ENCODE data around the gene PRR5.

Gene PRR5

GRCh38 chr22:44758344-44758973 is 56.5 kb downstream of the PRR5 start:
- no peak for DNase-seq (ENCODE audit: low read depth)

- DNase-seq (ENCODE audit: low read depth): no peak
Observed at GRCh38 chr22:44759001-44759400, 57.0 kb downstream of the PRR5 start.

GRCh38 chr22:44759430-44760310 is 57.7 kb downstream of the PRR5 start:
- no peak for DNase-seq (ENCODE audit: low read depth)

- DNase-seq (ENCODE audit: low read depth): no peak
Observed at GRCh38 chr22:44760476-44760875, 58.5 kb downstream of the PRR5 start.

GRCh38 chr22:44761025-44761424 is 59.0 kb downstream of the PRR5 start:
- DNase-seq (ENCODE audit: low read depth): no peak

- DNase-seq (ENCODE audit: low read depth): no peak
Observed at GRCh38 chr22:44764373-44764772, 62.4 kb downstream of the PRR5 start.

GRCh38 chr22:44764974-44765373 is 63.0 kb downstream of the PRR5 start:
- no peak for DNase-seq (ENCODE audit: low read depth)

- no peak for DNase-seq (ENCODE audit: low read depth)
Observed at GRCh38 chr22:44765571-44766285, 63.7 kb downstream of the PRR5 start.

- no peak for DNase-seq (ENCODE audit: low read depth)
Observed at GRCh38 chr22:44773082-44773481, 71.1 kb downstream of the PRR5 start.

GRCh38 chr22:44775862-44776261 is 73.9 kb downstream of the PRR5 start:
- DNase-seq (ENCODE audit: low read depth): no peak

- DNase-seq (ENCODE audit: low read depth): no peak
Observed at GRCh38 chr22:44776605-44777363, 74.8 kb downstream of the PRR5 start.

- DNase-seq (ENCODE audit: low read depth): no peak
Observed at GRCh38 chr22:44777364-44777755, 75.4 kb downstream of the PRR5 start.

- DNase-seq (ENCODE audit: low read depth): no peak
Observed at GRCh38 chr22:44780876-44781449, 79.0 kb downstream of the PRR5 start.

GRCh38 chr22:44782363-44782963 is 80.5 kb downstream of the PRR5 start:
- DNase-seq (ENCODE audit: low read depth): no peak

GRCh38 chr22:44783091-44783490 is 81.1 kb downstream of the PRR5 start:
- no peak for DNase-seq (ENCODE audit: low read depth)

GRCh38 chr22:44783581-44783980 is 81.6 kb downstream of the PRR5 start:
- no peak for DNase-seq (ENCODE audit: low read depth)

- DNase-seq (ENCODE audit: low read depth): no peak
Observed at GRCh38 chr22:44786136-44786535, 84.1 kb downstream of the PRR5 start.

GRCh38 chr22:44786610-44787009 is 84.6 kb downstream of the PRR5 start:
- no peak for DNase-seq (ENCODE audit: low read depth)

All from stimulated activated CD8-positive, alpha-beta memory T cell treated with anti-CD3 and anti-CD28 coated beads, Interleukin-12 subunit alpha, Interleukin-12 subunit beta, amount 100 ng/mL, for 1 hour (primary cell).